ENCODE measurements around the gene WEE2.

GRCh38 chr7:141700848-141701371 is 7.2 kb upstream of the WEE2 start:
- TF ChIP-seq POLR2A (IDR thresholded peaks at IDR 0.05), result no peak
- no peak for TF ChIP-seq CTCF (IDR thresholded peaks at IDR 0.05 in 8 of 11, conservative IDR thresholded peaks at IDR 0.05 in 3 of 11)
- no peak for TF ChIP-seq POLR2AphosphoS5 (IDR thresholded peaks at IDR 0.05)
